Measurements from ENCODE around the gene ACTL6A. TPM values are rescaled to one million over a fixed set of nuclear protein-coding genes. Genes with fewer than 3 reads are reported as not detected.

ACTL6A gene
- total RNA-seq, 2 experiments from 2014 or later, result 19.0 to 19.3 TPM

GRCh38 chr3:179624451-179624850, 61.7 kb downstream of the ACTL6A start:
- intact Hi-C loops (cut with DNase I, micrococcal nuclease), result no loop called here
- Mint-ChIP-seq H3K4me1 (ENCODE audit: low read depth) (no peaks in the 10 kb centered on the region), H3K36me3 (ENCODE audit: low read depth) (peaks cover 64% of the 10 kb centered on the region), H3K4me3 (no peak overlapping the region), H3K9me3 (no peaks in the 10 kb centered on the region), H3K27me3 (no peaks in the 10 kb centered on the region), H3K27ac (no peak overlapping the region)
- H3K36me3 ChIP-seq (ENCODE audit: insufficient read depth, low read length), result peaks cover 48% of the 10 kb centered on the region
- H3K4me3 ChIP-seq (ENCODE audit: low read length), result no peak overlapping the region
- CTCF ChIA-PET, result no interaction called here
- no peak for TF ChIP-seq CTCF (IDR thresholded peaks at IDR 0.05)
- H3K9me3 ChIP-seq (ENCODE audit: control insufficient read depth in 1 of 2, insufficient read depth in 1 of 2, low read length in 2 of 2), result no peaks in the 10 kb centered on the region
- POLR2A ChIA-PET, result no interaction called here
- ATAC-seq (ENCODE audit: poor library complexity) (no peak), DNase-seq (no peak)
- no peak overlapping the region for H3K27ac ChIP-seq (ENCODE audit: low read depth in 1 of 2, low read length in 2 of 2)
- no peaks in the 10 kb centered on the region for H3K4me1 ChIP-seq (ENCODE audit: insufficient read depth, low read length)
- H3K27me3 ChIP-seq (ENCODE audit: control insufficient read depth in 1 of 2, insufficient read depth in 2 of 2, low read length in 2 of 2), result no peaks in the 10 kb centered on the region

- no peak overlapping the region for H3K4me3 Mint-ChIP-seq
- H3K9me3 Mint-ChIP-seq, result no peaks in the 10 kb centered on the region
- H3K9me3 ChIP-seq (ENCODE audit: control insufficient read depth in 1 of 2, insufficient read depth in 1 of 2, low read length in 2 of 2), result no peaks in the 10 kb centered on the region
- TF ChIP-seq CTCF (IDR thresholded peaks at IDR 0.05), result no peak
- H3K27ac ChIP-seq (ENCODE audit: low read depth in 1 of 2, low read length in 2 of 2), result no peak overlapping the region
- ATAC-seq (ENCODE audit: poor library complexity) (no peak), DNase-seq (no peak)
- H3K27me3 Mint-ChIP-seq, result no peaks in the 10 kb centered on the region
- peaks cover 1% of the 10 kb centered on the region for H3K36me3 Mint-ChIP-seq (ENCODE audit: low read depth)
- ChIA-PET POLR2A (no interaction called here), CTCF (interaction anchor here (1.4 kb wide), 1 partner anchor 19 kb away, joined by 3 read pairs; no protein-coding TSS in a partner anchor)
- no peak overlapping the region for H3K27ac Mint-ChIP-seq
- H3K4me1 Mint-ChIP-seq (ENCODE audit: low read depth), result no peaks in the 10 kb centered on the region
- no peak overlapping the region for H3K4me3 ChIP-seq (ENCODE audit: low read length)
- no peaks in the 10 kb centered on the region for H3K27me3 ChIP-seq (ENCODE audit: control insufficient read depth in 1 of 2, insufficient read depth in 2 of 2, low read length in 2 of 2)
- H3K36me3 ChIP-seq (ENCODE audit: insufficient read depth, low read length), result no peaks in the 10 kb centered on the region
- H3K4me1 ChIP-seq (ENCODE audit: insufficient read depth, low read length), result no peaks in the 10 kb centered on the region
- intact Hi-C loops (cut with DNase I, micrococcal nuclease), result no loop called here
These were observed 68.2 kb downstream of the ACTL6A start for GRCh38 chr3:179630753-179631451.

Other genes with a start within 250 kb of the ACTL6A start
- gene ZNF639, start 239.9 kb upstream of the ACTL6A start, total RNA-seq, result 10 to 100 TPM; 88.1 to 90.8 TPM
- 10 to 100 TPM; 20.7 to 26.1 TPM for gene MFN1, start 215.2 kb upstream of the ACTL6A start, total RNA-seq
- gene GNB4, start 111.5 kb upstream of the ACTL6A start, total RNA-seq, result under 1 TPM; 0.41 to 0.56 TPM
- gene MRPL47, start 41.7 kb downstream of the ACTL6A start, total RNA-seq, result 10 to 100 TPM; 24.8 to 28.6 TPM
- 10 to 100 TPM; 20.3 to 24.2 TPM for gene NDUFB5, start 41.9 kb downstream of the ACTL6A start, total RNA-seq
- 1 to 10 TPM; 4.3 to 4.8 TPM for gene USP13, start 90.1 kb downstream of the ACTL6A start, total RNA-seq

All from CD4-positive, alpha-beta T cell (primary cell).